Nephron progenitor cell (in vitro differentiated cells): Measurements from ENCODE around the gene MARCKSL1.

Experiments
- DNase-seq: peaks from one replicate; pipeline ENCODE4 v3.0.0; 2021
- H3K27ac Mint-ChIP-seq: 2 replicates; pipeline ENCODE4 v1.8.0; 2021; ENCODE audit warnings: mild to moderate bottlenecking, moderate library complexity, mixed read lengths
- H3K27me3 Mint-ChIP-seq: 2 replicates; pipeline ENCODE4 v1.8.0; 2021; ENCODE audit warnings: mild to moderate bottlenecking, low read depth, mixed read lengths; ENCODE audit not compliant: poor library complexity
- H3K36me3 Mint-ChIP-seq: 2 replicates; pipeline ENCODE4 v1.8.0; 2021; ENCODE audit warnings: low read depth, mixed read lengths
- H3K4me1 Mint-ChIP-seq: 2 replicates; pipeline ENCODE4 v1.8.0; 2021; ENCODE audit warnings: mixed read lengths
- H3K4me3 Mint-ChIP-seq: 2 replicates; pipeline ENCODE4 v1.8.0; 2021; ENCODE audit warnings: mild to moderate bottlenecking, moderate library complexity, mixed read lengths
- H3K9me3 Mint-ChIP-seq: 2 replicates; pipeline ENCODE4 v1.8.0; 2021; ENCODE audit warnings: mild to moderate bottlenecking, moderate library complexity, mixed read lengths
- TF ChIP-seq, protein P1 (sequence below): fragments of 200-600 bp; sonication (generic); IDR thresholded peaks from 2 replicates; pipeline ENCODE4 v1.5.0; 2021; ENCODE audit warnings: antibody characterized with exemption

Gene MARCKSL1, protein sequence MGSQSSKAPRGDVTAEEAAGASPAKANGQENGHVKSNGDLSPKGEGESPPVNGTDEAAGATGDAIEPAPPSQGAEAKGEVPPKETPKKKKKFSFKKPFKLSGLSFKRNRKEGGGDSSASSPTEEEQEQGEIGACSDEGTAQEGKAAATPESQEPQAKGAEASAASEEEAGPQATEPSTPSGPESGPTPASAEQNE

DNA sequence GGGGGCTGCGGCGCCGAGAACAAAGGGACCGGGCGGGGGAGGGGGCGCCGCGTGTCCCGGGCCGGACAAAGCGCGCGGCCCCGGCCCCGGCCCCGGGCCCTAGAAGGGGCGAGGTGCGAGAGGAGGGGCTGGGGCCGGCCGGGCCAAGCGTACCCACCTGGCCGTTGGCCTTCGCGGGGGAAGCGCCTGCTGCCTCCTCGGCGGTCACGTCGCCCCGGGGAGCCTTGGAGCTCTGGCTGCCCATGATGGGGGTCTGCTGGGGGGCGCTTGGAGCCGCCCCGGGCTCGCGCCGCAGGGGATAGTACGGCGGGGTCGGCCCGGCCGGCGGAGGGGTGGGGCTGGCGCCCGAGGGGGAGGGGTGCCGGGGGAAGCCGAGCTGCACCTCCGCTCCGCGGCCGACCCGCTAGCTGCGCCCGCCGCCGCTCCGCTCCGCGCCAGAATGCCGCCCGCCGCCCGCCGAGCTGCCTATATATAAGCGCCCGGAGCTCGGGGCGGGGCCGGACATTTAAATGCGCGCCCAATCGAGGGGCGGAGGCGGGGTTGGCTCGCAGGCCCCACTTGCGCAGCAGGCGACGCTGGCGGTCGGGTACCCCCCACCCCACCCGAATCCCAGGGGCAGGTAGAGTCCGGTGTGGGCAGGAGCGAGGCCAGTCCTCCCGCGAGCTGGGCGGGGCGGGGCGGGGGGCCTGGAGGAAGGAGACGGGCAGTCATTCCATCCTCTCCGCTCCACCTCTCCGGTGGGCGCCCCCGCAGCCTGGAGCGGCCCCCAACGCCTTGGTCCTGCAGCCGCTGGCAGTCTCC, at the start of gene MARCKSL1:
Gene MARCKSL1, minus strand, starts transcription at position 444 of the 801 bp plus-strand sequence. Its CDS starts 200 bp downstream, at position 244.
- peak within 1 kb of the TSS; percentile 96 for H3K4me3 Mint-ChIP-seq
- no peaks in the 10 kb centered on the region for H3K9me3 Mint-ChIP-seq
- TF ChIP-seq, protein P1, sequence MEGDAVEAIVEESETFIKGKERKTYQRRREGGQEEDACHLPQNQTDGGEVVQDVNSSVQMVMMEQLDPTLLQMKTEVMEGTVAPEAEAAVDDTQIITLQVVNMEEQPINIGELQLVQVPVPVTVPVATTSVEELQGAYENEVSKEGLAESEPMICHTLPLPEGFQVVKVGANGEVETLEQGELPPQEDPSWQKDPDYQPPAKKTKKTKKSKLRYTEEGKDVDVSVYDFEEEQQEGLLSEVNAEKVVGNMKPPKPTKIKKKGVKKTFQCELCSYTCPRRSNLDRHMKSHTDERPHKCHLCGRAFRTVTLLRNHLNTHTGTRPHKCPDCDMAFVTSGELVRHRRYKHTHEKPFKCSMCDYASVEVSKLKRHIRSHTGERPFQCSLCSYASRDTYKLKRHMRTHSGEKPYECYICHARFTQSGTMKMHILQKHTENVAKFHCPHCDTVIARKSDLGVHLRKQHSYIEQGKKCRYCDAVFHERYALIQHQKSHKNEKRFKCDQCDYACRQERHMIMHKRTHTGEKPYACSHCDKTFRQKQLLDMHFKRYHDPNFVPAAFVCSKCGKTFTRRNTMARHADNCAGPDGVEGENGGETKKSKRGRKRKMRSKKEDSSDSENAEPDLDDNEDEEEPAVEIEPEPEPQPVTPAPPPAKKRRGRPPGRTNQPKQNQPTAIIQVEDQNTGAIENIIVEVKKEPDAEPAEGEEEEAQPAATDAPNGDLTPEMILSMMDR: no peak
- H3K27me3 Mint-ChIP-seq: no peaks in the 10 kb centered on the region
- DNase-seq: peak; percentile 93
- H3K36me3 Mint-ChIP-seq: peaks cover 34% of the 10 kb centered on the region
- H3K27ac Mint-ChIP-seq: peak within 1 kb of the TSS; percentile 97
- peaks cover 62% of the 10 kb centered on the region for H3K4me1 Mint-ChIP-seq

DNA sequence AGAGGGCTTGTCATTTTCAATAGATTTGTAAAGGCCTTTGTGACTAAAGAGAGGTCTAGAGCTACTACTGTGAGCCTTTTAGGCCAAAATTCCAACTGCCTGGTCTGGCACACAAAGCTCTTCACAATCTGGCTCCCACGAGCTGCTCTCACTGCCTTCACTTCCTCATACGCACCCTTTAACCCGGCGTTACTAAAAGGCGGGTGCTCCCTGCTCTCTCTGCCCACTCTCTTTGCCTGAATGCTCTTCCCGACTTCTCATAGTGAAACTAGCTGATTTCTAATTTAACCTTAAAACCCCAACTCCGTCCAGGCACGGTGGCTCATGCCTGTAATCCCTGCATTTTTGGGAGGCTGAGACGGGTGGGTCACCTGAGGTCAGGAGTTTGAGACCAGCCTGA, 44.0 kb upstream of the MARCKSL1 start:
- no peak for DNase-seq
- Mint-ChIP-seq H3K4me3 (no peak overlapping the region), H3K9me3 (no peaks in the 10 kb centered on the region), H3K27ac (peak overlapping the region; percentile 2), H3K36me3 (peaks cover 63% of the 10 kb centered on the region), H3K4me1 (no peaks in the 10 kb centered on the region), H3K27me3 (no peaks in the 10 kb centered on the region)
- TF ChIP-seq, protein P1: no peak

DNA sequence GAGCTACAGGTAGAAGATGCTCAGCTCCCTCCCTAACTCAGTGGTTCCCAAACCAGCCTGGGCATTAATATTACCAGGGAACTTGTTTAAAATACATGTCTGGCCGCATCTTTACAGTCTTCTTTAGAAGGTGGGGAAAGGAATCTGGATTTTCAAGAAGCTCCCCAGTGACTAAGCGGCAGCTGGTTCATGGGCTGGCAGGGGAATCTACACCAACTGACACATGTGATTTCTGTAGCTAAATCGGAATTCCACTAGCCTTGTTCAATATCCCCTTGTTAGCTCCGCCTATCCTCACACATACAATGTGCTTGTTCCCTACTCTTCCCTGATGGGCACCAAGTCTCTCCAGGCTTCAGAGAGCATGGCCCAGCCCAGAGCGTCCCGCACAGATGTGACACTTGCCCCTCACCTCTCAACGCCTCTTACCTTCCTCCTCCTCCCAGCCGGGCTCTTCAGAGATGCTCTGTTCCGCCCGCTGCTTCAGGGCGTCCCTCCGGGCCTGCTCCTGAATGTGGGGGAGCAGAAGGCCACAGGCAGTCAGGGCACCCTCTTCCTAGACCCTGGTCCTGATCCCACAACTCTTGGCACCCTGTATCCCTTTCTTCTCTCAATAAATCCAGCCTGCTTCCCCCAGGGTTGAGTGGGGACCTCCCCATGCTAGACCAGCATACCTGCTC, 41.6 kb upstream of the MARCKSL1 start:
- H3K9me3 Mint-ChIP-seq: no peaks in the 10 kb centered on the region

DNA sequence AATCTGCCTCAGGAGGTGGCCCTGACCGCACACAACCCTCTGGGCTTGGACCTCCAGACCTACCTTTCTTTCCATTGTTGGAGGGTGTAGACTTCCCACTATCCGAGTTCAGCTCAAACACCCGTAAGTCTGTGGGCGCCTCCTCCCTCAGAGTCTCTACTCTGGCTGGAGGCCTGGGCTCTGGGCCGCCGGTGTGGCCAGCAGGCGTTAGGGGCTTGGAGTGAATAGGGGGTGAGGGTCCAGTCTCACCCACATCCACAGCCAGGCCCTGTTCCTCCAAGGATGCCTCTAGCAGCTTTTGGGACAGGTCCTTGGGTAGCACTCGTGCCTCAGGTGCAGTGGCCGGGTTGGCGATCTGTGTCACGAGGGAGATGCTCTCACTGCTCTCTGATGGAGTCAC, 40.2 kb upstream of the MARCKSL1 start:
- Mint-ChIP-seq H3K27ac (no peak overlapping the region), H3K36me3 (peaks cover 70% of the 10 kb centered on the region)

More for the DNA sequence above, 41.6 kb upstream of the MARCKSL1 start:
- Mint-ChIP-seq H3K4me3 (no peak overlapping the region), H3K27ac (no peak overlapping the region), H3K36me3 (peaks cover 65% of the 10 kb centered on the region), H3K4me1 (no peaks in the 10 kb centered on the region), H3K27me3 (no peaks in the 10 kb centered on the region)
- TF ChIP-seq, protein P1: no peak
- no peak for DNase-seq

DNA sequence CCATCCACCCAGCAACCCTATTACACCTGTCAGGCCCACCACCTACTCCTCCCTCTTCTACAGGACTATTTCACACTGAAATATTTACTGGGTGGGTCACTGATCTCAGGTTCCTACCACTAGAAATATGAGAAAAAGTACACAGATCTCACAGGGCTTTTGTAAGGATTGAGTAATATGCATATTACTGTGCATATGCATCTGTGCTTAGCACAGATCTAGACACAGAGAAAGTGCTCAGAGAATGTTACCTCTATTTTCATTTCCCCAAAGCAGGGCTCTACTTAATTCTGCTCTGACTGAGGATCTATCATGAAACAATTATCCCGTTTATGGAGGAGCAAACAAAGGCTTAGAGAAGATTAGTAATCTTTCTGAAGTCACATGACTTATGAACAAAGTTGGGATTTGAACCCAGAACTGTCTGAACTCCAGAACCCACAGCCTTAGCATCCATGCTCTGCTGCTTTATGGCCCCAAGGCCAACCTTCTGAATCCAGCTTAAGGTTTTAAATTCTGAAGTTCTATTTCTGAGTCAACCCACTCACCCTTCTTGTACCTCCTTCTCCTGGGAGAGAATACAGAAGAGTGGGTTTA, 38.1 kb upstream of the MARCKSL1 start:
- Mint-ChIP-seq H3K9me3 (no peaks in the 10 kb centered on the region), H3K27me3 (no peaks in the 10 kb centered on the region), H3K27ac (no peak overlapping the region), H3K36me3 (peaks cover 56% of the 10 kb centered on the region), H3K4me1 (no peaks in the 10 kb centered on the region), H3K4me3 (no peak overlapping the region)
- DNase-seq: no peak
- TF ChIP-seq, protein P1: no peak

More for the DNA sequence above, 40.2 kb upstream of the MARCKSL1 start:
- no peak overlapping the region for H3K4me3 Mint-ChIP-seq
- no peaks in the 10 kb centered on the region for H3K27me3 Mint-ChIP-seq
- no peak for DNase-seq
- no peaks in the 10 kb centered on the region for H3K4me1 Mint-ChIP-seq
- TF ChIP-seq, protein P1: no peak
- no peaks in the 10 kb centered on the region for H3K9me3 Mint-ChIP-seq
